ENCODE results near the gene MAD1L1.

DNA sequence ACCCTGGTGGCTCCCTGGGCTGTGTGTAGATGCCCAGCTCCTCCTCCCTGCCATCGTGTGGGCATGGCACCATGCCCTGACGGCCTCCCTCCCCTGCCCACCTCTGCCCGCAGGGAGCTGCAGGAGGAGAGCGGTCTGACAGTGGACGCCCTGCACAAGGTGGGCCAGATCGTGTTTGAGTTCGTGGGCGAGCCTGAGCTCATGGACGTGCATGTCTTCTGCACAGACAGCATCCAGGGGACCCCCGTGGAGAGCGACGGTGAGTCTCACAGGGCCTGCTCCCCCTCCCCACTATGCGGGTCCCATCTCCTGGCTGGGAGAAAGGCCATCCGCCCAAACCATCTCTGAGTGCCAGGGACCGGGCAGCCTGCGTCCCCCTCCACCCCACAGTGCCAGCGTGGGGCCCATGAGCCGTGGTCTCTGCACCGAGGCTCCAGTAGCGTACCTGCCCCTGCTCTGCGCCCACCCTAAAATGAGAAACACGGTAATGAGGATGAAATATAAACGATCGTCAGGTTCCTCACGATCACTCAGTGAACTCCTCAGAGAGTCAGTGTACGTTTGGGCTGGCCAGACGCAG, 17.1 kb upstream of the MAD1L1 start:
- TF ChIP-seq POLR2A (IDR thresholded peaks at IDR 0.05; ENCODE audit: low read depth, low read length) (no peak), CEBPB (IDR thresholded peaks at IDR 0.05; ENCODE audit: low read depth, low read length) (no peak), NFE2L2 (IDR thresholded peaks at IDR 0.05; ENCODE audit: low read depth, low read length) (no peak), MXI1 (IDR thresholded peaks at IDR 0.05; ENCODE audit: borderline replicate concordance, low read depth, low read length) (no peak), RAD21 (IDR thresholded peaks at IDR 0.05; ENCODE audit: low read length) (no peak), CHD1 (IDR thresholded peaks at IDR 0.05; ENCODE audit: low read depth, low read length) (no peak), RFX5 (IDR thresholded peaks at IDR 0.05; ENCODE audit: low read depth, low read length) (no peak), SMC3 (IDR thresholded peaks at IDR 0.05; ENCODE audit: low read depth, low read length) (no peak), RCOR1 (IDR thresholded peaks at IDR 0.05; ENCODE audit: insufficient replicate concordance, low read length) (no peak), MAZ (IDR thresholded peaks at IDR 0.05; ENCODE audit: borderline replicate concordance, low read depth, low read length) (no peak)
- TF ChIP-seq, protein P1, sequence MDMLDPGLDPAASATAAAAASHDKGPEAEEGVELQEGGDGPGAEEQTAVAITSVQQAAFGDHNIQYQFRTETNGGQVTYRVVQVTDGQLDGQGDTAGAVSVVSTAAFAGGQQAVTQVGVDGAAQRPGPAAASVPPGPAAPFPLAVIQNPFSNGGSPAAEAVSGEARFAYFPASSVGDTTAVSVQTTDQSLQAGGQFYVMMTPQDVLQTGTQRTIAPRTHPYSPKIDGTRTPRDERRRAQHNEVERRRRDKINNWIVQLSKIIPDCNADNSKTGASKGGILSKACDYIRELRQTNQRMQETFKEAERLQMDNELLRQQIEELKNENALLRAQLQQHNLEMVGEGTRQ (IDR thresholded peaks at IDR 0.05; ENCODE audit: low read depth, low read length) = no peak
- TF ChIP-seq, protein P2, sequence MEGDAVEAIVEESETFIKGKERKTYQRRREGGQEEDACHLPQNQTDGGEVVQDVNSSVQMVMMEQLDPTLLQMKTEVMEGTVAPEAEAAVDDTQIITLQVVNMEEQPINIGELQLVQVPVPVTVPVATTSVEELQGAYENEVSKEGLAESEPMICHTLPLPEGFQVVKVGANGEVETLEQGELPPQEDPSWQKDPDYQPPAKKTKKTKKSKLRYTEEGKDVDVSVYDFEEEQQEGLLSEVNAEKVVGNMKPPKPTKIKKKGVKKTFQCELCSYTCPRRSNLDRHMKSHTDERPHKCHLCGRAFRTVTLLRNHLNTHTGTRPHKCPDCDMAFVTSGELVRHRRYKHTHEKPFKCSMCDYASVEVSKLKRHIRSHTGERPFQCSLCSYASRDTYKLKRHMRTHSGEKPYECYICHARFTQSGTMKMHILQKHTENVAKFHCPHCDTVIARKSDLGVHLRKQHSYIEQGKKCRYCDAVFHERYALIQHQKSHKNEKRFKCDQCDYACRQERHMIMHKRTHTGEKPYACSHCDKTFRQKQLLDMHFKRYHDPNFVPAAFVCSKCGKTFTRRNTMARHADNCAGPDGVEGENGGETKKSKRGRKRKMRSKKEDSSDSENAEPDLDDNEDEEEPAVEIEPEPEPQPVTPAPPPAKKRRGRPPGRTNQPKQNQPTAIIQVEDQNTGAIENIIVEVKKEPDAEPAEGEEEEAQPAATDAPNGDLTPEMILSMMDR (conservative IDR thresholded peaks at IDR 0.05; ENCODE audit: low read depth, low read length) = no peak
- TF ChIP-seq, protein P3, sequence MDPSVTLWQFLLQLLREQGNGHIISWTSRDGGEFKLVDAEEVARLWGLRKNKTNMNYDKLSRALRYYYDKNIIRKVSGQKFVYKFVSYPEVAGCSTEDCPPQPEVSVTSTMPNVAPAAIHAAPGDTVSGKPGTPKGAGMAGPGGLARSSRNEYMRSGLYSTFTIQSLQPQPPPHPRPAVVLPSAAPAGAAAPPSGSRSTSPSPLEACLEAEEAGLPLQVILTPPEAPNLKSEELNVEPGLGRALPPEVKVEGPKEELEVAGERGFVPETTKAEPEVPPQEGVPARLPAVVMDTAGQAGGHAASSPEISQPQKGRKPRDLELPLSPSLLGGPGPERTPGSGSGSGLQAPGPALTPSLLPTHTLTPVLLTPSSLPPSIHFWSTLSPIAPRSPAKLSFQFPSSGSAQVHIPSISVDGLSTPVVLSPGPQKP (IDR thresholded peaks at IDR 0.05; ENCODE audit: borderline replicate concordance, low read depth, low read length) = no peak
